HG02759 (cell line): ENCODE data around the gene PRLR.
A peak's percentile ranks its signal among the peaks of the same experiment; 100 is the strongest.

Experiments used
- ATAC-seq: cut with Tn5 transposase; IDR thresholded peaks from one replicate; pipeline ENCODE4 v1.9.1; 2021; ENCODE audit warnings: mild to moderate bottlenecking, moderate library complexity; ENCODE audit not compliant: unreplicated experiment

The PRLR gene

DNA sequence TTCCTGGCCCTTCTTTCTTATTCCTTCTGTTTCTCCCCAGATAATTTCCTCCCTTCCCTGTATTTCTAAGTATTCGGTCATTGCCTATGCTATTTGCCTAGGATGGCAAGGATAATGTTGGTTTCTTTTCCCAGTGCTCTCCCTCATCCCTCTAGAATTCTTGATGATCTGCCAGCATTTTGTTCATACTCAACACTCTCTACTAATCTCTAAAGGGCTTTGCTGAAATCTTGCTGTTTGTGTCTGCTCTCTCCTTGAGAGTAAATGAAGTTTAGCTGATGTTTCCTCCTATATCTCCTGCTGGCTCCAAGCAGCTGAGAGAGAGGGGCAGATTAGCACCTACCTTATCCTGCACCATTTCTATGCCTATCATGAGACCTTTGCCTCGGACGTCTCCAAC is 220.6 kb downstream of the PRLR start:
- ATAC-seq = no peak

DNA sequence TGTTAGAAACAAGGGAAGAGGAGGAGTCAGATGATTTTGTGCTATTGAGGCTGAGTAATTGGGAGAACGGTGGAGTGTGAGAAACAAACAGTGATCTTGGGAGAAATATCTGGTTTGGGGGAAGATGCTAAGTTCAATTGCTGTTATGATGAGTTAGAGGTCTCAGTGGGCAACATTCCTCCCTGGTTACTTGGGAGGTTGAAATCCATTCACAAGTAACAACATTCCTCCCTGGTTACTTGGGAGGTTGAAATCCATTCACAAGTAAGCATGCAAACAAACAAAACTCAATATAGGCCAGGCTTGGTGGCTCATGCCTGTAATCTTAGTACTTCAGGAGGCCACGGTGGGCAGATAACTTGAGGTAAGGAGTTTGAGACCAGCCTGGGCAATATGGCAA is 221.3 kb downstream of the PRLR start:
- ATAC-seq = no peak

DNA sequence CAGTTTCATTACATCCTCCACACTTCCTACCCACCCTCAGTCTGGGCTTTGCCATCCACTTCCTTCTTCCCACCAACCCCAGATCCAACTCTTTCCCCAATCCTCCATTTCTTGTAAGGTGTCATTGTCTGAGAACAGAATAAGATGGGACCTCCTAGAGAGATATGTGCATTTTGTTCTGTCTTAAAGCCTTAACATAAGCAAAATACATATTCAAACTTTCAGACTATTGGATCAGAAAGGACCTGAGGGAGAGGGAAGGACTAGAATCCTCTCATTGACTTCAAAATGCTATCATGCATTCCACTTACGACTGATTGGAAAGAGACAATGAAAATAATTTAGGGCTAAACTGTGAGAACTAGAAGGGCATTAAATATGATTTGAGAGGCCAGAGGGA is 225.5 kb downstream of the PRLR start:
- ATAC-seq = no peak

DNA sequence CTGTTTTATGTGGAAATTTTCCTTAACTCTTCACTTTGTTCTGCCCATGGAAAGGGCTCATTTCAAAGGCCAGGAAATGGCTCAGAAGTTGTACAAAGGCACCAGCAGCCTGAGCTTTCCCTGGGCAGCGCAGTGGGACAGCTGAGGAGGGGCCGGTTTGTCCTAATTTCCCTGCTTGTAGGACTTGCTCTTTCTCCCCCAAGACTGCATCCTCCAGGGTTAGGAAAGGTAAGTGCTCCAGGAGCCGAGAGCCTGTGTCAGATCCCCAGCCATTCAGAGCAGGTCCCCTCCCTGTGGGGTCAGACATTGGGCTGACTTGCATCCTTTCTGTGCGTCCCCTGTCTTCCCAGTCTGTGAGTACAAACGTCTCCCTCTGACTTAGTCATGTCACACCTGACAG is 226.1 kb downstream of the PRLR start:
- ATAC-seq = no peak

DNA sequence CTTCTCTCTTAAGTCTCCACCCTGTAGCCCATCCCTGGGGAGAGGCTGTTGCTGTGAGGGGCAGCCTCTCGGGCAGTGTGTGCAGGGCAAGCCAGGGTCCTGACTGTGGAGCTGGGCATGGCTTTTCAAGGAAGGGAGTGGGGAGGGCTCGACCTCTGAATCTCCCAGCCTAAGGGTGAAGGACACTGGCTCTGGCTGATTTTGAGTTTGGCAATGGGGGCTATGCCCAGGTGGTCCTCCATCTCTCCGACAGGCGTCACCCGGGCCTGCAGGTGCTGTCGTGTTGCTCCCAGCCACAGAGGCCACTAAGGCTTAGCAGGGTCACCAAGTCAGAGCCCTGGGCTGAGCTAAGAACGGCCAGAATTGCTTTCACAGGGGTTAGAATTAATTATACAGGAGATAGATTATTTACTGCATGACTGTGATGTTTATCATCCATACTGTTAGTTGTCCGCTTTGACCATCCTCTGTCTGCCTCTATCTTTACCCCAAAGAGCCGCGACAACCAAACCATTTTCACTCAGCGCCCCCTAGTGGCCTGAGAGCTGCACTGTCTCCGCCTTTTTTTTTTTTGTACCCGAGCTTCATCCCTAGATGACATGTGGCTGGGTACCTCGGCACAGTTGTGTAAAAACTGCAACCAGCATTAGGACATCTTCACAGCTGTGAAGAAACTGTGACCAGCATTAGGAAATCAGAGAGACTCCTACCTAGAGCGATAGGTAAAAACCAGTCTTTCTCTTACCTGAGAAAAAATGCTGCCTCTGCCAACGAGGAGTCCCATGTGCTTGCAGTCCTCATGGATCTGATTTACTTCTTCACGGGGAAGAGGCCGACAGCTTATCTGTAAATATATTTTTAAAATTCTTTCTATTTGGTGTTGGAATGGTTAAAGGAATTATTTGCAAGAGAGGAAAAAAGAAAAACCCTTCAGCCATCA is 227.0 kb downstream of the PRLR start:
- peak; percentile 80 for ATAC-seq

DNA sequence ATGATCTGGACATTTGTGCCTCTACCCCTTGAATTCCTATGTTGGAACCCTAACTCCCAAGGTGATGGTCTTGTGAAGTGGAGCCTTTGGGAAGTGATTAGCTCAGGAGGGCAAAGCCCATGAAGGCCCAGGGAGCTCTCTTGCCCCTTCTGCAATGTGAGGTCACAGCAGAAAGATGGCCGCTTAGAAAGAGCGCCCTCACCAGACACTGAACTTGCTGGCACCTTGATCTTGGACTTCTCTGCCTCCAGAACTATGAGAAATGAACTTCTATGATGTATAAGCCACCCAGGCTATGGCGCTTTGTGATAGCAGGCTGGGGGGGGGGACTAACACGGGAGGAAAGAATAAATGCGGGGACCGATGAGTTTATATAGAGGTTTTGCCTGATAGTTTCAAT is 227.8 kb downstream of the PRLR start:
- no peak for ATAC-seq

DNA sequence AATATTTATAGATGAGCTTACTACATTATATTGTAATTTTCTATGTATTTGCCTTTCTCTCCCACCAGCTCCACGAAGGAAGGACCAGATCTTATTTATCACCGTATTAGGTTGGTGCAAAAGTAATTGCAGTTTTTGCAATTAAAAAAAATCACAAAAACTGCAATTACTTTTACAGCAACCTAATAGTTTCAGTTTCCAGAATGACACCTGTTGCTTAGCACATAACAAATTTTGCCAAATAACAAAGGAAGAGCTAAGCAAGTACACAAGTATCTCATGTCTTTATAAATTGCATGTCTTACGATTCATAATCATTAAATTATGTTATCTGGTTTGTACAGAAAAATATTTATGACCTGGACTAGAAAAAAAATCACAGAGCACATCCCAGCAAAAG is 228.4 kb downstream of the PRLR start:
- no peak for ATAC-seq
